MG63 (cell line): Measurements from ENCODE around the gene GNPNAT1. TPM values are rescaled to one million over a fixed set of nuclear protein-coding genes. Genes with fewer than 3 reads are reported as not detected.
A peak's percentile ranks its signal among the peaks of the same experiment; 100 is the strongest.
"Not testable (repeated sequence)": the region's sequence is repeated elsewhere in the genome, so short reads cannot be mapped to it uniquely, and the experiment has no call there.

Source experiments
- DNase-seq: peaks from one replicate; pipeline ENCODE4 v3.0.0-alpha.2; 2020
- H3K27me3 ChIP-seq: fragments of 250-450 bp; sonication (Bioruptor Pico); 2 replicates; pipeline ENCODE4 v1.5.1; 2020; ENCODE audit warnings: mild to moderate bottlenecking, moderate library complexity
- H3K36me3 ChIP-seq: fragments of 250-450 bp; sonication (Bioruptor Pico); 2 replicates; pipeline ENCODE4 v1.5.1; 2020; ENCODE audit warnings: mild to moderate bottlenecking, moderate library complexity
- H3K4me3 ChIP-seq: fragments of 250-450 bp; sonication (Bioruptor Pico); 2 replicates; pipeline ENCODE4 v1.5.1; 2020; ENCODE audit warnings: mild to moderate bottlenecking, moderate library complexity
- H3K9me3 ChIP-seq: fragments of 250-450 bp; sonication (Bioruptor Pico); 2 replicates; pipeline ENCODE4 v1.5.1; 2020; ENCODE audit warnings: mild to moderate bottlenecking, moderate library complexity
- total RNA-seq: library from RNA; depleted of rRNA; stranded (reverse); fragments of >200 nt; shearing (Covaris generic); gene quantifications from 2 replicates; pipeline ENCODE4 v1.2.3, GENCODE V29; 2014; ENCODE audit warnings: low replicate concordance; rRNA removed

GNPNAT1 gene
- total RNA-seq, 1 experiment from 2014 or later: 37.6 TPM

DNA sequence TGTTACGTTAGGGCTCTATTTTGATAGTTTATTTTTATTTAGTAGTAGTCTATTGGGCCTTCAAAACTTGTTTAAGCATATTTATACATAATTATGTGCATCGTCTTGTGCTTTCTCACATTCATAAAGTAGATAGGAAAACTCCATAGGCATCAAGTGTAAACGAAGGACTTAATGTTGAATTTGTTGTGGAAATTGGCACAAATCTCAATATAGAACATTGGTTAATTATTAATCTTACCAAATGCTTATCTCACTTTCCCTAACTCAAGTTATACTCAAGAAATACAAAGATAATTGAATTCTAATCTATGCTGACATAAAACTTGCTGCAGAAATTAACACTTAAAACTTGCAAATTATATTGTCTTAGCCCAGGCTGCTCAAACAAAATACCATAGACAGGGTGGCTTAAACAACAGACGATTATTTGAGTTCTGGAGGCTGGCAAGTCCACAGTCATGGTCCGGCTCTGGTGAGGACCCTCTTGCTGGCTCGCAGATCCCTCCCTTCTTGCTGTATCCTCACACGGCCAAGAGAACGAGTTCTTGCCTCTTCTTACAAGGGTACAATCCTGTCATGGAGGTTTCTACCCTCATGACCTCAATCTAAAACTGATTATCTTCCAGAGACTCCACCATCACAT lies 42.6 kb downstream of the GNPNAT1 start:
- no peaks in the 10 kb centered on the region for H3K9me3 ChIP-seq
- H3K27me3 ChIP-seq: no peaks in the 10 kb centered on the region
- H3K4me3 ChIP-seq: no peak overlapping the region
- no peak for DNase-seq
- H3K36me3 ChIP-seq: peaks cover 3% of the 10 kb centered on the region; the same call in 1 of the 2 replicates

DNA sequence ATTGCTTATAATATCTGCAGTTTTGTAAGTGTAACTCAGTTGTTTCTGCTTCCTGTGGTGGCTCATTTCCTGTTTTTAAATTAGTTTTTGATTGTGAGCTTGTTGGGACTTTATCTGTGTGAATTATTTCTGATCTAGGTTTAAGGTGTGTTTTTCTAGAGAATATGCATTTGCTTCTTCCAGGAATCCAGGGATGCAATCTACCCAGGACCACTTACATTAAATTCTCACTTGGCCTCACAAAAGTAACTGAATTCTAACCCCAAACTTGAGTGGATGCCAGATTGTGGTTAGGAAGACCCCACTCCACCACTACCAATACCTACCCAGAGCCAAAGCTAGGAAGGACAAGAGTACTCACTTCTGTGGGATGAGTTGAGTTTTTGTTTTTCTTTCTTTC lies 49.5 kb downstream of the GNPNAT1 start:
- peaks cover 3% of the 10 kb centered on the region; the same call in 1 of the 2 replicates for H3K36me3 ChIP-seq
- no peak overlapping the region for H3K4me3 ChIP-seq
- H3K27me3 ChIP-seq: no peaks in the 10 kb centered on the region
- no peak for DNase-seq
- no peaks in the 10 kb centered on the region for H3K9me3 ChIP-seq

DNA sequence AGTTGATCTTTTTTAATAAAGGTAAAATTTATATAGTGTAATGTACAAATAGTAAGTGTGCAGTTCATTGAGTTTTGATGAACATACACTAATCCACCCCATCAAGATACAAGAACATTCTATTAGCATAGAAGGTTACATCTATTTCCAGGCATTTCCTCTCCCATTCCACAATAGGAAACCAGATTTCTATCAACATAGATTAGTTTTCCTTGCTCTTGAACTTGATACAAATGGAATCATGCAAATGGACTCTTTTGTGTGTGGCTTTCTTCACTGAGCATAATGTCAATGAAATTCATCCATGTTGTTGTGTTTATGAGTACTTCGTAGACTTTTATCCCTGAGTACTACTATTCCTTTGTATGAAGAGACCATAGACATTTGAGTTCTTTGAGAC lies 50.7 kb downstream of the GNPNAT1 start:
- Histone ChIP-seq H3K36me3 (peaks cover 3% of the 10 kb centered on the region; the same call in 1 of the 2 replicates), H3K27me3 (no peaks in the 10 kb centered on the region), H3K4me3 (no peak overlapping the region), H3K9me3 (no peaks in the 10 kb centered on the region)
- DNase-seq: no peak

DNA sequence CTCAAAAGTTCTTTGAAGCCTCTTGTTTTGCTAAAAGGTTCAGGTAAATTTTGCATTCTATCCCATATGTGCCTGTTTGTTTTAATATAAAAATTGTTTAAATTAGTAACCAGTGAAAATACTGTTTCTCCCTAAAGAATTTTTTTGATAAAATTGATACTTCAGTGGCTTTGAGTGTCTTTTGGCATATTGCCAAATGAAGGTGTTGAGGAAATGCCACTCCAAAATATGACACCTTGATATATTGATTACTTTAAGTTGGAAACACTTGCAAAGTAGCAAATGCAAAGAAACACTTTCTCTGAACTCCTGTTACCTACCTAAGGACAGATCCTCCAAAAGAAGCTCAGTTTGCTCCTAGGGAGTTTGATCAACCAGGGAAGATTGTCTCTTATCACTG lies 53.0 kb downstream of the GNPNAT1 start:
- no peak overlapping the region for H3K4me3 ChIP-seq
- H3K36me3 ChIP-seq: no peaks in the 10 kb centered on the region; the same call in 1 of the 2 replicates
- no peaks in the 10 kb centered on the region for H3K9me3 ChIP-seq
- no peak for DNase-seq
- no peaks in the 10 kb centered on the region for H3K27me3 ChIP-seq

DNA sequence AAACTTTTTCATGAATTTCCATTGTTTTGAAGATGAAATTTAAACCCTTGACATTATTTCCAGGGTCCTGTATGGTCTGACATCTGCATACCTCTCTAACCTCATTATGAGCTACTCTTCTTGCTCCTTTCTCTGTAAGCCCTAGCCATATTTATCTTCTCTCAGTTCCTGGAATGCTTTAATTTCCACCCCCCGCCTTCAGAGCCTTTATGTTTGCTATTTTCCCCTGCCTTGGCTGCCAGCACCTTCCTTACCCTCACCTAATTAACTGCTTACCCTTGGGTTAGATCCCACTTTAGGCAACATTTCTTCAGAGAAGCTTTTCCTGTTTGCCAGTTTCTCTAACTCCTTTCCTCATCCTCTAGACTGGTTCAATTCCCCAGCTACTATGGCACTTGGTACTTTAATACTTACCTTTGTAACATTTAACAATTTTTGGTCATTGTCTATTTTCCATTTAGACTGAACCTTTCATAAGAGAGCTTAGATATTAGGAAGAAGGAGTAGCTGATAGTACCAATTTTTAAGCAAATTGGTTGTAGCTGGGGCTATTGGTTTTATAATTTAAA lies 55.4 kb downstream of the GNPNAT1 start:
- Histone ChIP-seq H3K36me3 (no peaks in the 10 kb centered on the region; the same call in 1 of the 2 replicates), H3K9me3 (no peaks in the 10 kb centered on the region), H3K4me3 (no peak overlapping the region), H3K27me3 (no peaks in the 10 kb centered on the region)
- no peak for DNase-seq

DNA sequence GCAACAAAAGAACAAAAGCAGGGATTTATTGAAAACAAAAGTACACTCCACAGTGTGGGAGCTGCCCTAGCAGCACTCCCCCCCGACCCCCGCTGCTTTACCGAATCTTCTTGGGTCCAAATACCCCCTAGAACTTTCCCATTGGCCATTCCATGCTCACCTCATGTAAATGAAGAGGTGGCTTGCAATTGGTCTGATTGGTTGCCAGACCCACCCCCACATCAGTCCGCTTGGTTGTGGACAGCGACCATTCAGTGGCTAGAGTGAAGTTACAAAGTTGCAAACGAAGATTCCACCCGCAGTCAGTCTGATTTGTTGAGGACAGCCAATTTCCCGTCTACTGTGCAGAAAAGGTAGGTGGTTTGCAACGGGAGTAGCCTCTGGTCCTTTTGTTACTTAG lies 57.6 kb downstream of the GNPNAT1 start:
- no peaks in the 10 kb centered on the region; the same call in 1 of the 2 replicates for H3K36me3 ChIP-seq
- no peaks in the 10 kb centered on the region for H3K9me3 ChIP-seq
- H3K27me3 ChIP-seq: no peaks in the 10 kb centered on the region
- DNase-seq: no peak
- H3K4me3 ChIP-seq: no peak overlapping the region

DNA sequence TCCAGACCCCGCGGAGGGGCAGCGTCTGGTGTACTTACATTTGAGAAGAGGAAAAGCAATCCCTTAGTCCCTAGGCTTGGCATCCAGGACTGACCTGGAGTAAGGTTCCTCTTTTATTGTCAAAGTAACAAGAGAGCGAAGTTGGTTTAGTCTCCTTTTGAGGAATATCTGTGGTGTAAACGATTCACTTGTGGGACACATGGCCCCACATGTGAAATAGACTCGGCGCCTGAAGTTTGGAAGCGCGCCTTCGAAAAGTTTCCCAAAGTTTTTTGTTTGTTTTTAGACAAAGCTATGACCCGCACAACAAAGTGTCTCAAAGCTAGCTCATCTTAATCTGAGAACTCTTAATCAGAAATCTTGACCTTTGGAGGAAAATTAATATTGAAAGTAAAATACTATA lies 60.7 kb downstream of the GNPNAT1 start:
- DNase-seq: no peak
- peaks cover 13% of the 10 kb centered on the region for H3K36me3 ChIP-seq
- H3K27me3 ChIP-seq: no peaks in the 10 kb centered on the region

DNA sequence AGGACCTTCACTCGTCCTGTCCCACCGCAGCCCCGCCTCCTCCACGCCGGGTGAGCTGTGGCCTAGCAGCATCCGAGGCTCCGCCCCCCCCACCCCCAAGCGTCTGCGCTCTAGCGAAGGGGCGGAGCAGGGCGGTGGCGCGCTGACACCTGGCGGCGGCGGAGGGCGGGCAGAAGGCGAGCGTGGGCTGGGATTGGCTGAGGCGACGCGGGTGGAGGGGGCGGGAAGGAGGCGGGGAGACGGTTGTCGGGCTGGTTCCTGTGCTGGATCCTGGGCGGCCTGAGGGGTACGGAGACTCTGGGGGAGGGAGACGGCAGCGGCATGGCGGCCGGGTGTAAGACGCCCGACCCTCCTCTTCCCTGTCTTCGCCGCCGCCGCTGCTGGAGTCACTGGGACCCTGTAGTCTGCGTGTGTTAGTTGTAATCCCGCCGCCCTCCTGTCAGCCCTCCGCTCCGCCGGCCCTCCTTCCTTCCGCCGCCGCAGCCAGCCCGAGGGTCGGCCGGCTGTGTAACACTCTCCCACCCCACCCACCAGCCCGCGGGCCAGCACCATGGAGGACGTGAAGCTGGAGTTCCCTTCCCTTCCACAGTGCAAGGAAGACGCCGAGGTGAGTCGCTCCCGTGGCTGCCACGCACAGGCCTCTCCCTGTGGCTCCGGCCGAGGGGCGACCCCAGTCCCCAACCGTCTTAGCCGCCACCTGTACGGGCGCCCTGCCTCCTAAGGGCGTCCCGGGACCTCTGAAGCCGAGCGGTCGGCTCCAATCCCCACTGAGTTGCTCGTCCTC lies 61.3 kb downstream of the GNPNAT1 start, which contains the start of gene STYX:
STYX (plus strand) TSS at position 242 of the 784 bp plus-strand sequence; CDS start at position 551, 309 bp downstream.
- Histone ChIP-seq H3K9me3 (no peaks in the 10 kb centered on the region), H3K27me3 (no peaks in the 10 kb centered on the region), H3K36me3 (peaks cover 16% of the 10 kb centered on the region), H3K4me3 (peak within 1 kb of the TSS; percentile 75)
- DNase-seq: peak; percentile 98

More for the DNA sequence above, 60.7 kb downstream of the GNPNAT1 start:
- Histone ChIP-seq H3K9me3 (no peaks in the 10 kb centered on the region), H3K4me3 (peak overlapping the region; percentile 75)

DNA sequence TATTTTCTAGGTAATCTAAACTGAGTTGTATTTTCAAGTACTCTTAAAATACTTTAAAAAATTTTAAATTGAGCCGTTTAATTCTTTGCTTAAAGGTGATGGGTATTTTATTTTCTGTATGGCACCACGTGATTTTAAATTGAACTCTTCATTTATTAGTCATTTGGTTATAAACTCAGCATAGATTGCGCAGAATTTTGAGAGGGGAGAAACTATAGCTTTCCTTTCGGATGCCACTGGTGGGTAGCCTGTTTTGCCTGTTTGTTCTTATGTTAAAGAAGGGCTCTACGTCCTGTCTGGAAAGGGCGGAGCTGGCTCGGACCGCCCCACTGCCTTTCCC lies 61.9 kb downstream of the GNPNAT1 start:
- Histone ChIP-seq H3K4me3 (peak overlapping the region; percentile 75), H3K36me3 (peaks cover 22% of the 10 kb centered on the region), H3K9me3 (no peaks in the 10 kb centered on the region), H3K27me3 (no peaks in the 10 kb centered on the region)
- DNase-seq: no peak

DNA sequence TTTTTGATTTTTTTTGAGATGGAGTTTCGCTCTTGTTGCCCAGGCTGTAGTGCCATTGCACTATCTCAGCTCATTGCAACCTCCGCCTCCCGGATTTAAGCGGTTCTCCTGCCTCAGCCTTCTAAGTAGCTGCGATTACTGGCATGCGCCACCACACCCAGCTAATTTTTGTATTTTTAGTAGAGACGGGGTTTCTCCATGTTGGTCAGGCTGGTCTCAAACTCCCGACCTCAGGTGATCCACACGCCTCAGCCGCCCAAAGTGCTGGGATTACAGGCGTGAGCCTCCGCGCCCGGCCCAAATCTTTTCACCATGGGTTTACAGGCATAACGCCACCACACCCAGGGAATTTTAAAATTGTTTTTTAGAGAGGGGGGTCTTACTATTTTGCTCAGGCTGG lies 62.4 kb downstream of the GNPNAT1 start:
- not testable (repeated sequence) for H3K4me3 ChIP-seq, H3K27me3 ChIP-seq, H3K9me3 ChIP-seq, DNase-seq
- peaks cover 23% of the 10 kb centered on the region for H3K36me3 ChIP-seq

DNA sequence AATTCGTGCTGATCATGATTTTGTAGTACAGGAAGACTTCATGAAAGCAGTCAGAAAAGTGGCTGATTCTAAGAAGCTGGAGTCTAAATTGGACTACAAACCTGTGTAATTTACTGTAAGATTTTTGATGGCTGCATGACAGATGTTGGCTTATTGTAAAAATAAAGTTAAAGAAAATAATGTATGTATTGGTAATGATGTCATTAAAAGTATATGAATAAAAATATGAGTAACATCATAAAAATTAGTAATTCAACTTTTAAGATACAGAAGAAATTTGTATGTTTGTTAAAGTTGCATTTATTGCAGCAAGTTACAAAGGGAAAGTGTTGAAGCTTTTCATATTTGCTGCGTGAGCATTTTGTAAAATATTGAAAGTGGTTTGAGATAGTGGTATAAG lies 63.9 kb downstream of the GNPNAT1 start:
- H3K36me3 ChIP-seq: peaks cover 36% of the 10 kb centered on the region
- not testable (repeated sequence) for H3K4me3 ChIP-seq, H3K9me3 ChIP-seq, DNase-seq, H3K27me3 ChIP-seq

Other genes starting within 250 kb of the GNPNAT1 start
- gene TXNDC16, start 239.1 kb downstream of the GNPNAT1 start, total RNA-seq: 0.37 and 1.9 TPM in 2 replicates
- gene GPR137C, start 238.8 kb downstream of the GNPNAT1 start, total RNA-seq: 0.81 and 1.1 TPM in 2 replicates
- 42.8 and 43.4 TPM in 2 replicates for gene ERO1A, start 96.0 kb downstream of the GNPNAT1 start, total RNA-seq
- 116 and 135 TPM in 2 replicates for gene PSMC6, start 84.4 kb downstream of the GNPNAT1 start, total RNA-seq
- 12.1 and 23.7 TPM in 2 replicates for gene STYX, start 61.4 kb downstream of the GNPNAT1 start, total RNA-seq
- 67.7 and 87.8 TPM in 2 replicates for gene FERMT2, start 159.4 kb upstream of the GNPNAT1 start, total RNA-seq